ENCODE data around the gene CLIC1. TPM values are rescaled to one million over a fixed set of nuclear protein-coding genes. Genes with fewer than 3 reads are reported as not detected.

CLIC1 gene
- polyA plus RNA-seq, 2 of the 4 experiments (the other 2 are of a cell fraction), result 249 to 346 TPM

- no peak for FAIRE-seq
- Histone ChIP-seq H3K9me3 (no peaks in the 10 kb centered on the region), H3K27ac (peak overlapping the region in 1 of 2 experiments; percentile 53; a peak in 2 of 6 replicates), H3K4me3 (no peak overlapping the region), H3K4me1 (peaks cover 13% of the 10 kb centered on the region), H3K4me2 (peak overlapping the region; percentile 51)
- DNase-seq (ENCODE audit: low read depth in 1 of 2, low spot score in 1 of 2), result peak in 1 of 2 experiments; percentile 37
- WGBS (ENCODE audit: missing lambda C conversion rate), result 40% methylated on average over 8 of the region's 8 CpGs
- ATAC-seq, result peak; percentile 90 to 94
- CTCF ChIA-PET, result interaction anchor here (0.7 to 2.9 kb wide), 8 partner anchors 17 to 135 kb away, joined by 3 to 12 read pairs (median 4); partner anchors contain the start of gene MPIG6B
- POLR2A ChIA-PET, result interaction anchor here (0.6 to 1.3 kb wide), 4 partner anchors 13 to 75 kb away, joined by 3 to 5 read pairs (median 3); partner anchors contain the start of genes CLIC1, HSPA1A, HSPA1B and HSPA1L
- no peak for TF ChIP-seq FOSL2 (IDR thresholded peaks at IDR 0.05)
- TF ChIP-seq FOSL2 (CRISPR knock-in tag; IDR thresholded peaks at IDR 0.05), result peak; percentile 35; the same call in 1 of the 2 replicates
- TF ChIP-seq FOSB (CRISPR knock-in tag; IDR thresholded peaks at IDR 0.05), result no peak
These were observed 16.5 kb upstream of the CLIC1 start for GRCh38 chr6:31752739-31753319.

DNA sequence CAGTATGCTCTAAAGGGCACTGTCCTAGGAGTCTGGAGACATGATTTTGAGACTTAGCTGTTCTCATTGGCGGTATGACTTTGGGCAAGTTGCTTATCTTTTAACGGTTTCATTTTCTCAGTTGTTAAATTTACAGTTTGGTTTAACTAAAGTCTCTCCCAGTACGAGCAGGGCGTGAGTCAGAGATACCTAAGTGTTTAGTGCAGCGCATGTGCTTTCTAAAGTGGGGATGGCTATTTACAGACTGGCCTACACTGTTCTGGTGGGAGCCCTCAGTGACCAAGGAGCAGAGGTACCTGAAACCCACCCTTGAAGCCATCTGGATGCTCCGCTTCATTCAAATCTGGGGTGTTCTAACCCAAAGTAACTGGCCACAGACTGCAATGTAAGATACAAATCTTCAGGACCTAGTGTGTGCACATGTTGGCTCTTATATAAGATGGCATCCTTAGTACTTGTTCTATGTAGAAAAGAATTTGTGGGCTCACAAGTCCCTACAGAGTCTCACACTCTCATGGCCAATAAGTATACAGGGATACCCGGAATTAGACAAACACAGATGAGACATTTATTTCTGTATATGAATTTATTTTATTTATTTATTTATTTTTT is 14.2 kb upstream of the CLIC1 start:
- FAIRE-seq, result no peak
- WGBS (ENCODE audit: missing lambda C conversion rate), result 78% methylated on average over 7 of the region's 7 CpGs
- no peak overlapping the region for H3K4me2 ChIP-seq
- no peak overlapping the region for H3K4me3 ChIP-seq
- H3K4me1 ChIP-seq, result peaks cover 13% of the 10 kb centered on the region
- no peak for TF ChIP-seq CBX8 (IDR thresholded peaks at IDR 0.05)
- TF ChIP-seq GATA3 (IDR thresholded peaks at IDR 0.05; ENCODE audit: borderline replicate concordance), result no peak
- TF ChIP-seq ZC3H11A (IDR thresholded peaks at IDR 0.05), result no peak
- no peak for TF ChIP-seq JUN (IDR thresholded peaks at IDR 0.05)
- TF ChIP-seq, protein P1, sequence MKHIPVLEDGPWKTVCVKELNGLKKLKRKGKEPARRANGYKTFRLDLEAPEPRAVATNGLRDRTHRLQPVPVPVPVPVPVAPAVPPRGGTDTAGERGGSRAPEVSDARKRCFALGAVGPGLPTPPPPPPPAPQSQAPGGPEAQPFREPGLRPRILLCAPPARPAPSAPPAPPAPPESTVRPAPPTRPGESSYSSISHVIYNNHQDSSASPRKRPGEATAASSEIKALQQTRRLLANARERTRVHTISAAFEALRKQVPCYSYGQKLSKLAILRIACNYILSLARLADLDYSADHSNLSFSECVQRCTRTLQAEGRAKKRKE (CRISPR knock-in tag; IDR thresholded peaks at IDR 0.05; ENCODE audit: low read depth), result no peak
- DNase-seq (ENCODE audit: low read depth in 1 of 2, low spot score in 1 of 2), result no peak
- H3K27ac ChIP-seq, result no peak overlapping the region
- POLR2A ChIA-PET, result no interaction called here
- H3K9me3 ChIP-seq, result no peaks in the 10 kb centered on the region
- no peak for ATAC-seq
- CTCF ChIA-PET, result no interaction called here

DNA sequence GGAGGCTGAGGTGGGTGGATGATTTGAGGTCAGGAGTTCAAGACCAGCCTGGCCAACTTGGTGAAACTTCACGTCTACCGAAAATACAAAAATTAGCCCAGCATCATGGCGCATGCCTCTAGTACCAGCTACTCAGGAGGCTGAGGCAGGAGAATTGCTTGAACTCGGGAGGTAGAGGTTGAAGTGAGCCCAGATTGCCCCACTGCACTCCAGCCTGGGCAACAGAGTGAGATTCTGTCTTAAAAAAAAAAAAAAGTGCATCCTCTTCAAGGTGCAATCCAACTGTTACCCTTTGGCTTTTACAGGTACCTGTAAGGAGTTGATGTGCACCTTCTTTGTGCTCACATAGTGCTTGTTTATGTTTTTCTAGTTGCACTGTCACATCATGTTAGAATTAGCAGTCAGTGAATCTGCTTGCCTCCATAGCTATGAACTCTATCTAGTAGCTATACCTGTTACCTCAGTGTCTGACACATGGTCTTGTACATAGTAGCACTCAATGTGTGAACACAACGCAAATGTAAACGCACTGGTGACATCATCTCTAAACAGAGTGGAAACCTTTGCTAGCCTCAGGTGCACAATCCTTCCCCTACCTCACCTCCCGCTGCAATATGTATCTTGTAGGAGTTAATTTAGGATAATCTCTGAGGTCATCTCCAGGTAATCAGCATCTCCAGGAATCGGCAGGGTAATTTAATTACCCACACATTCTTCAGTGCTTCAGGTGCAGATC is 13.1 kb upstream of the CLIC1 start:
- Histone ChIP-seq H3K4me2 (no peak overlapping the region), H3K9me3 (no peaks in the 10 kb centered on the region), H3K4me3 (no peak overlapping the region), H3K4me1 (peaks cover 13% of the 10 kb centered on the region), H3K27ac (no peak overlapping the region)
- ChIA-PET POLR2A (no interaction called here), CTCF (no interaction called here)
- ATAC-seq (no peak), DNase-seq (ENCODE audit: low read depth in 1 of 2, low spot score in 1 of 2) (no peak), FAIRE-seq (no peak)
- TF ChIP-seq POLR2AphosphoS2 (conservative IDR thresholded peaks at IDR 0.05; ENCODE audit: low read length) (no peak), RCOR1 (IDR thresholded peaks at IDR 0.05; ENCODE audit: low read depth, low read length) (no peak), BHLHE40 (IDR thresholded peaks at IDR 0.05; ENCODE audit: low read depth, low read length) (no peak), MAZ (IDR thresholded peaks at IDR 0.05; ENCODE audit: borderline replicate concordance, low read depth, low read length) (no peak), HOXA7 (CRISPR knock-in tag; IDR thresholded peaks at IDR 0.05) (no peak), FOXS1 (CRISPR knock-in tag; IDR thresholded peaks at IDR 0.05) (no peak), GATA3 (IDR thresholded peaks at IDR 0.05; ENCODE audit: borderline replicate concordance) (no peak), RFX5 (IDR thresholded peaks at IDR 0.05) (no peak), ZSCAN20 (CRISPR knock-in tag; IDR thresholded peaks at IDR 0.05) (no peak), NR3C1 (IDR thresholded peaks at IDR 0.05) (no peak), RARB (CRISPR knock-in tag; IDR thresholded peaks at IDR 0.05) (no peak), HEYL (CRISPR knock-in tag; IDR thresholded peaks at IDR 0.05) (no peak)
- TF ChIP-seq, protein P2, sequence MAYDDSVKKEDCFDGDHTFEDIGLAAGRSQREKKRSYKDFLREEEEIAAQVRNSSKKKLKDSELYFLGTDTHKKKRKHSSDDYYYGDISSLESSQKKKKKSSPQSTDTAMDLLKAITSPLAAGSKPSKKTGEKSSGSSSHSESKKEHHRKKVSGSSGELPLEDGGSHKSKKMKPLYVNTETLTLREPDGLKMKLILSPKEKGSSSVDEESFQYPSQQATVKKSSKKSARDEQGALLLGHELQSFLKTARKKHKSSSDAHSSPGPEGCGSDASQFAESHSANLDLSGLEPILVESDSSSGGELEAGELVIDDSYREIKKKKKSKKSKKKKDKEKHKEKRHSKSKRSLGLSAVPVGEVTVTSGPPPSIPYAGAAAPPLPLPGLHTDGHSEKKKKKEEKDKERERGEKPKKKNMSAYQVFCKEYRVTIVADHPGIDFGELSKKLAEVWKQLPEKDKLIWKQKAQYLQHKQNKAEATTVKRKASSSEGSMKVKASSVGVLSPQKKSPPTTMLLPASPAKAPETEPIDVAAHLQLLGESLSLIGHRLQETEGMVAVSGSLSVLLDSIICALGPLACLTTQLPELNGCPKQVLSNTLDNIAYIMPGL (CRISPR knock-in tag; IDR thresholded peaks at IDR 0.05; ENCODE audit: borderline replicate concordance), result no peak
- TF ChIP-seq, protein P3, sequence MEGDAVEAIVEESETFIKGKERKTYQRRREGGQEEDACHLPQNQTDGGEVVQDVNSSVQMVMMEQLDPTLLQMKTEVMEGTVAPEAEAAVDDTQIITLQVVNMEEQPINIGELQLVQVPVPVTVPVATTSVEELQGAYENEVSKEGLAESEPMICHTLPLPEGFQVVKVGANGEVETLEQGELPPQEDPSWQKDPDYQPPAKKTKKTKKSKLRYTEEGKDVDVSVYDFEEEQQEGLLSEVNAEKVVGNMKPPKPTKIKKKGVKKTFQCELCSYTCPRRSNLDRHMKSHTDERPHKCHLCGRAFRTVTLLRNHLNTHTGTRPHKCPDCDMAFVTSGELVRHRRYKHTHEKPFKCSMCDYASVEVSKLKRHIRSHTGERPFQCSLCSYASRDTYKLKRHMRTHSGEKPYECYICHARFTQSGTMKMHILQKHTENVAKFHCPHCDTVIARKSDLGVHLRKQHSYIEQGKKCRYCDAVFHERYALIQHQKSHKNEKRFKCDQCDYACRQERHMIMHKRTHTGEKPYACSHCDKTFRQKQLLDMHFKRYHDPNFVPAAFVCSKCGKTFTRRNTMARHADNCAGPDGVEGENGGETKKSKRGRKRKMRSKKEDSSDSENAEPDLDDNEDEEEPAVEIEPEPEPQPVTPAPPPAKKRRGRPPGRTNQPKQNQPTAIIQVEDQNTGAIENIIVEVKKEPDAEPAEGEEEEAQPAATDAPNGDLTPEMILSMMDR (IDR thresholded peaks at IDR 0.05), result no peak
- WGBS (ENCODE audit: missing lambda C conversion rate), result 93% methylated on average over 8 of the region's 8 CpGs

Measured in A549 (cell line).